Cardiac fibroblast (primary cell): Measurements from ENCODE around the gene PIM3.

ENCODE experiments used
- DNase-seq, 2 donors: peaks; one replicate each; pipeline versions ENCODE4 v3.0.0 to v3.0.0-alpha.2; 2010; ENCODE audit warnings: low read depth in 2 of 2
- H3K4me3 ChIP-seq, 2 donors: replicated peaks in 1 of 2; 1 replicate in 1 of 2; 2 replicates in 1 of 2; pipeline ENCODE4 v1.5.1; 2011; ENCODE audit warnings: low read depth in 2 of 2, low read length in 2 of 2, mild to moderate bottlenecking in 2 of 2, moderate library complexity in 1 of 2
- CTCF ChIP-seq: IDR thresholded peaks from one replicate; pipeline ENCODE4 v1.5.1; 2011; ENCODE audit warnings: low read depth, mild to moderate bottlenecking, low read length, inconsistent platforms

The PIM3 gene

DNA sequence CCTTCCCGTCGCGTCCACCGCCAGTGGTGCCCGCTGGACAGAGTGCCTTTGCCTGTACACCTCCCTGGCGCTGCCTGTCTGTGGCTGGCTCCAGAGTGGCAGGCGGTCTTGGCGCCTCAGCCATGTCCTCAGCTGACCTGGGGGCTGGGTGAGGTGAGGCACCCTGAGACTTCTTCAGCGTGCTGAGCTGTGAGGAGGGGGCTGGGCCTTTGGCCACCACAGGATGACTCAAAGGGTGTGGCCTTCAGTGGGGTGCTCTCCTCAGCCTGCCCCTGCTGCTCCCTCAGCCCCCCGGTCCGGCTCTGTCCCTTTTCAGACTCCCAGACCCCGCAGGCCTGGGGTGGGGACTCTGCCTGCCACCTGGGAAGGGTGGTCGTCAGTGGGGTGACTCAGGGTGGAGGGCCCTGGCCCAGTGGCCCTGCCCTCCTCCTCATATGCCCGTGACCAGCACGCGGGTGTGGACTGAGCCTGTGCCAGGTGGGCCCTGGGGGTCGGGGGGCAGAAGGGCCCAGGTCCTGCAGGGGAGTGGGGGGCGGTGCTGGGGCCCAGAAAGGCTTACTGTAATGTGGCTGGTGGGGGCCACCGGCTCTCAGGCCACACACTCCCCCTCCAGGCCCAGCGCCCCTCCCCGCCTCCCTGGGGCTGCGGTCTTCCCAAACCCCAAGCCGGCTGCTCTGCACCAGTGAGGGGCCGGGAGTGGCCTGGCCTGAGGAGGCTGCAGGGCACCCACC lies 26.2 kb upstream of the PIM3 start:
- no peak for TF ChIP-seq CTCF
- peak overlapping the region; percentile 36 to 50 for H3K4me3 ChIP-seq
- peak; percentile 28 to 51 for DNase-seq

DNA sequence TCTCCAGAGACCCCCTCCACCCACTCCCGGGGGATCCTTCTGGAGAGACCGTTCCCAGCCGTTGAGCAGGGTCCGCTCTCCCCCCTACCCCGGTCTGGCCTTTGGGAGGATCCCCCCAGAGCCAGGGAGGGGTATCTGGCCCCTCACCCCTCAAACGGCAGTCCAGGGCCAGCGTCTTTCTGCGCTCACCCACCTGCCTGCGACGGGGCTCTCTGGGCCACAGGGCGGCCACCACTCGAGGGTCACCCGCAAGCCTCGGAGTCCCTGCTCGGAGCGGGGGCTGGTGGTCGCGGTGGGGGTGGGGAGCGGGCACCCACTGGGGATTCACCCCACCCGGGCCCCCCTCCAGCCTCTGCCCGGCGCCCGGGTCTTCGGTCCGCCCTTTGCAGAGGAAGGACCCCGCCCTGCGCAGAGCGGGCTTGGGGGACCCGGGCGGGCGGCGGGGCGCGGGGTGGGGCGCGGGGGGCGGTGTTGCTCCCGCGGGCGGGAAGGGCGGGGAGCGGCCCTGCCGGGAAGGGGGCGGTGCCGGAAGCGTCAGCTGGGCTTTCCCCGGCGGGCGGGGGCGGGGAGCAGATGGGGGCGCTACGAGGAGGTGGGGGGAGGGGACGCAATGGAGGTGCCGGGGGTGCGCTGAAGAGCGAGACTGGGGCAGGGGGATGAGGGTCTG lies 25.5 kb upstream of the PIM3 start:
- DNase-seq = peak; percentile 47 to 85
- TF ChIP-seq CTCF = no peak
- peak overlapping the region; percentile 36 to 50 for H3K4me3 ChIP-seq

DNA sequence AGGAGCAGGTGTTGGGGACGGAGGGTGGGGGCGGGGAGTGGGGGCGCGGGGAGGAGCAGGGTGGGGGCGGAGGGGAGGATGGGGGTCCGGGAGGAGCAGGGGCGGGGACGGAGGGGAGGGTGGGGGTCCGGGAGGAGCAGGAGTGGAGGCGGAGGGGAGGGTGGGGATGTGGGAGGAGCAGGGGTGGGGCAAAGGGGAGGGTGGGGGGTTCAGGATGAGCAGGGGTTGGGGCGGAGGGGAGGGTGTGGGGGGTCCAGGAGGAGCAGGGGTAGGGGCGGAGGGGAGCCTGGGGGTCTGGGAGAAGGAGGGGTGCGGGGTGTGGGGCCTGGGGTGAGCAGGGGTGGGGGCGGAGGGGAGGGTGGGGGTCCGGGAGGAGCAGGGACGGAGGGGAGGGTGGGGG lies 25.0 kb upstream of the PIM3 start:
- DNase-seq = peak in 1 of 2 donors; percentile 72
- no peak overlapping the region for H3K4me3 ChIP-seq
- TF ChIP-seq CTCF = no peak

GRCh38 chr22:49936018-49936972 lies 24.3 kb upstream of the PIM3 start:
- H3K4me3 ChIP-seq = no peak overlapping the region
- TF ChIP-seq CTCF = no peak
- DNase-seq = peak; percentile 76 to 97

- H3K4me3 ChIP-seq = no peak overlapping the region
- no peak for TF ChIP-seq CTCF
- DNase-seq = no peak
These were observed 23.4 kb upstream of the PIM3 start for GRCh38 chr22:49936973-49937757.
